NCI-H187 treated with DMSO at 0.1 percent for 48 hours (cell line): ENCODE measurements around the gene LAT.
A peak's percentile ranks its signal among the peaks of the same experiment; 100 is the strongest.
"Not testable (repeated sequence)": the region's sequence is repeated elsewhere in the genome, so short reads cannot be mapped to it uniquely, and the experiment has no call there.

Experiments
- DNase-seq: peaks from one replicate; lab custom pipeline; 2025; lab: John Stamatoyannopoulos, UW

Gene LAT, protein sequence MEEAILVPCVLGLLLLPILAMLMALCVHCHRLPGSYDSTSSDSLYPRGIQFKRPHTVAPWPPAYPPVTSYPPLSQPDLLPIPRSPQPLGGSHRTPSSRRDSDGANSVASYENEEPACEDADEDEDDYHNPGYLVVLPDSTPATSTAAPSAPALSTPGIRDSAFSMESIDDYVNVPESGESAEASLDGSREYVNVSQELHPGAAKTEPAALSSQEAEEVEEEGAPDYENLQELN

DNA sequence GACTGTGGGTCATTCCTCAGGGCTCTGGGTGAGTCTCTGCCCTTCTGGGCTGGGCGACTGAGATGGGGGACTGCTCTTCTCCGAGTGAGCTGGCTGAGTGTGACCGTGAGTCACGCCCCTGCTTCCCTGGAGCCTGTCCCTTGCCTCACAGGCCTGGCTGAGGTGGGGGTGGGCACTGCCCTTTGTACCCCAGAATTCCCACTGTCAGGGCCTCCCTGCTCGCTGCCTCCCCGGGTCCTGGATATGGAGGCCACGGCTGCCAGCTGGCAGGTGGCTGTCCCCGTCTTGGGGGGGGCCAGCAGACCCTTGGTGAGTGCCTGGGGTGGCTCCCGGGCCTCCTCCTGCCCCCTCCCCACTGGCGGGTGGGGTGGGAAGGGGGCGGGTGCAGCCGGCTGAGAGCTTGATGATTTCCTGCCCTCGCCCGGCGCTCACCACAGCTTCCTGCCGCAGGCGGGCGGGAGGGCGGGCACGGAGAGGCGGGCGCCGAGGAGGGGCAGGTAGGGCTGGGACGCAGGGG, at the start of gene LAT:
Gene LAT (plus strand): TSS at position 434 of the 517 bp plus-strand sequence. CDS start 366 bp downstream, outside the sequence.
- no peak for DNase-seq

DNA sequence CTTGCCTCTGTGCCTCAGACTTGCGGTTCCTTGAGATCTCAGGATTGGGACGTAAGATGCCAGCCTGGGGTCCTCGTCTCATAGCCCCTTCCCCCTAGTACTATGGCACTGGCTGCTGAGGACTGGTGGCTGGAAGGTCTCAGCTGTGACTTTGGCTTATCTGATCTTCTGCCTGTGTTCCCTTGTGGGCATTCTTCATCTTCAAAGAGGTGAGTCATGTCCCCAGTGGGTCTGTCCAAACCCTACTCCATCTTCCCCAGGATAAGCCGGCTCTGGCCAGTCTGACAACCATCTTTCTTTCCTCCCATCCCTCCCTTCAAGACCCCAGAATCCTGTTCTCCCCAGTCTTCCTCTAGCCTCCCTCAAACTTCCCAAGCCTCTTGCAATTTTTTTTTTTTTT, 49.5 kb upstream of the LAT start:
- no peak for DNase-seq

DNA sequence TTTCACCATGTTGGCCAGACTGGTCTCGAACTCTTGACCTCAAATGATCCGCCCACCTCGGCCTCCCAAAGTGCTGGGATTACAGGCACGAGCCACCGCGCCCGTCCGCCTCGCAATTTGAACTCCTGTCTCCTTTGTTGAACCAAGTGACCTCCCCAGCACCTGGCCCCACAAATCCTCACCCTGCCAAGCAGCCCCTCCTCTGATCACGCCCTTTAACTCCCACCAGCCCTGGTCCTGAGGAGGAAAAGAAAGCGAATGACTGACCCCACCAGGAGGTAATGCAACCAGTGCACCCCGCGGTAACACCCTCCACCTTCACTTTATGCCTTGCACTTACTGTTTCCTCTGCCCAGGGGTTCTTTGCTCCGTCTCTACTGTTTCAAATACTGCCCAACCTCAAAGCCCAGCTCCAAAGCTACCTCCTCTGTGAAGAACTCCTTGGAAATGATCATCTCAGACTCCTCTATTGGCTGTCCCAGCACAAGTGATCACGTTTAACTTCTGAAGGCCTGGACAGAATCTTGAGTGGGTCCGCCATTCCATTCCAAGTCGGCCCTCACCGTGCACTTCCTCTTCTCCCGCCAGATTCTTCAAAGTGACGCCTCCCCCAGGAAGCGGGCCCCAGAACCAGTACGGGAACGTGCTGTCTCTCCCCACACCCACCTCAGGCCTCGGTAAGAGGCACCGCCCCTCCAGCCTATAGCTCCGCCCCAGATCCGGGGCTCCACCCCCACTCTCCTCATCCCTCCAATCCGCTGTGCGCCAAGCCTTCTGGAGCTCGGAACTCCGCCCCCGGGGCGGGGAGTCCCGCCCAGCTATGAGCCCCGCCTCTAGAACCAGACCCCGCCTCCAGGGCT, 48.7 kb upstream of the LAT start:
- DNase-seq, result no peak

DNA sequence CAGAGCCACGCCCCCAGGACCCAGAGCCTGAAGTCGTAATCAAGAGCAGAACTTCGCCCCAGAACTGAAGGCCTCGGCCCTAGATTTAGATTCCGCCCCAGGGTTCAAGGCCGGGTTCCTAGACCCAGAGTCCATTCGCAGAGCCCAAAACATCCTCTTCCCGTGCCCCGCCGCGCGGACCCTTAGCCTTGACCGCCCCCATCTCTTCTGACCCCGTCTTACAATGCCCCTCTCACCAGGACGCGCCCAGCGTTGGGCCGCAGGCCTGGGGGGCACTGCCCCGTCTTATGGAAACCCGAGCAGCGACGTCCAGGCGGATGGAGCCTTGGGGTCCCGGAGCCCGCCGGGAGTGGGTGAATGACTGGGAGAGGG, 48.1 kb upstream of the LAT start:
- no peak for DNase-seq

DNA sequence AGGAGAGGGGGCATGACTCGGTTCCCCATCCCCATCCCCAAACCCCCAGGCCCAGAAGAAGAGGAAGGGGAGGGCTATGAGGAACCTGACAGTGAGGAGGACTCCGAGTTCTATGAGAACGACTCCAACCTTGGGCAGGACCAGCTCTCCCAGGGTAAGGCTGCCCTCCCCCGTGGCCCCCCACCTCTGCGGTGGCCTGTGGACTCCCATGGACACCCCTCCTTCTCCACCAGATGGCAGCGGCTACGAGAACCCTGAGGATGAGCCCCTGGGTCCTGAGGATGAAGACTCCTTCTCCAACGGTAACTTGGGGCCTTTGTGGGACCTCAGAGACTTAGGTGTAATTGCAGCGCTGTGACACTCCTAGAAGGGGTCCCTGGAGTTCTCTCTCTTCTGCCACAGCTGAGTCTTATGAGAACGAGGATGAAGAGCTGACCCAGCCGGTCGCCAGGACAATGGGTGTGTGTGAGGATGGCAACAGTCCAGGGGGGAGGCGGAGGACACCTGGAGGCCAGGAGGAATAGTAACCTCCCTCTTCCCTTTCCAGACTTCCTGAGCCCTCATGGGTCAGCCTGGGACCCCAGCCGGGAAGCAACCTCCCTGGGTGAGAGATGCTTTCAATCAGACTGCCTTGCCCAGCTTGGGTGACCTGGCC, 47.5 kb upstream of the LAT start:
- DNase-seq, result no peak

DNA sequence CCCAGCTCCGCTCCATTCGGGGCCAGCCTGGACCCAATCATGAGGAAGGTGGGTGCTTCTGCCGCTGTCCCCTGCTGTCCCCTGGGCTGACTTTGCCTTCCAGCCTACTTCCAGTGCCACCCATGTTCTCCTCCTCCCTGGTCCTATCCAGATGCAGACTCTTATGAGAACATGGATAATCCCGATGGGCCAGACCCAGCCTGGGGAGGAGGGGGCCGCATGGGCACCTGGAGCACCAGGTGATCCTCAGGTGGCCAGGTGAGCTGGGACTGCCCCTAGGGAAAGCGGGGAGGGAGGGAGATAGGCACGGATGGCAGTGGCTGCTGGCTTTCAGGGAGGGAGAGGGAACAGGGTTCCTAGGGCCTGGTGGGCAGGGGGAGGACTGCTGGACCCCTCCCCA, 46.1 kb upstream of the LAT start:
- DNase-seq, result no peak

DNA sequence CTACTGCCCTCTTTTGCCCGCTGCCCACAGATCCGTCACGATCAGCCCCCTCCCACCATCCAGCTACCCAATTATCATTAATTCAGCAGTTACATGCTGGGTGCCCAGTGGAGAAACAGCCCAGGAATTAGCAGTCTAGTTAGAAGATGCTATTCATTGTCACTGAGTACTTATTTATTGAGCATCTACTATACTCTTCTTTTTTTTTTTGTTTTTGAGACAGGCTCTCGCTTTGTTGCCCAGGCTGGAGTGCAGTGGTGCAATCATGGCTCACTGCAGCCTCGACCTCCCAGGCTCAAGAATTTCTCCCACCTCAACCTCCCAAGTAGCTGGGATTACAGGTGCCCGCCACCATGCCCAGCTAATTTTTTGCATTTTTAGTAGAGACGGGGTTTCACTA, 45.0 kb upstream of the LAT start:
- DNase-seq, result not testable (repeated sequence)

DNA sequence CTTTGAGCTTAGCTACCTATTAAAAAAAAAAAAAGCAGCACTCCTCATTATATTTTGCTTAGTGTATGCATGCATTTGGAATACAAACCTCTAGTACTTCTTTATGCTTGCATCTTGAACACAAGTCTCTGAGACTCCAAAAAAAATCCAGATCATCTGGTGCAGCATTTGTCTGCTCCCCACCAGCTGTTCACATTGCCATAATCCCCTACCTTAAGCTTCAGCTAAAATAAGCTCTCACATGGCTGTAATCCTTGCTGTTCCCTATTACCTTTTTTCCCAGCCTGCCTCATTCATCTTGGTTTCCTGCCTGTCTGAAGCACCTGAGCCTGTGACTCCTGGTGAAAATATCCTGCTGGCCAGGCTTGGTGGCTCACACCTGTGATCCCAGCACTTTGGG, 41.6 kb upstream of the LAT start:
- DNase-seq, result no peak

DNA sequence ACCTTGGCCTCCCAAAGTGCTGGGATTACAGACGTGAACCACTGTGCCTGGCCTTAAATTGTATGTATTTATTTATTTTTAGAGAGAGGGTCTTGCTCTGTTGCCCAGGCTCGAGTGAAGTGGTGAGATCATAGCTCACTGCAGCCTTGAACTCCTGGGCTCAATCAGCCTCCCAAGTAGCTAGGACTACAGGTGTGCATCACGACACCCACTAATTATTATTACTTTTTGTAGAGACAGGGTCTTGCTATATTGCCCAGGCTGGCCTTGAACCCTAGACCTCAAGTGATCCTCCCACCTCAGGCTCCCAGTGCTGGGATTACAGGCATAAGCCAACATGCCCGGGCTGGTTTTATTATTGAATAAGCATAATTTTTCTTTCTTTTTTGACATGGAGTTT, 38.2 kb upstream of the LAT start:
- no peak for DNase-seq

DNA sequence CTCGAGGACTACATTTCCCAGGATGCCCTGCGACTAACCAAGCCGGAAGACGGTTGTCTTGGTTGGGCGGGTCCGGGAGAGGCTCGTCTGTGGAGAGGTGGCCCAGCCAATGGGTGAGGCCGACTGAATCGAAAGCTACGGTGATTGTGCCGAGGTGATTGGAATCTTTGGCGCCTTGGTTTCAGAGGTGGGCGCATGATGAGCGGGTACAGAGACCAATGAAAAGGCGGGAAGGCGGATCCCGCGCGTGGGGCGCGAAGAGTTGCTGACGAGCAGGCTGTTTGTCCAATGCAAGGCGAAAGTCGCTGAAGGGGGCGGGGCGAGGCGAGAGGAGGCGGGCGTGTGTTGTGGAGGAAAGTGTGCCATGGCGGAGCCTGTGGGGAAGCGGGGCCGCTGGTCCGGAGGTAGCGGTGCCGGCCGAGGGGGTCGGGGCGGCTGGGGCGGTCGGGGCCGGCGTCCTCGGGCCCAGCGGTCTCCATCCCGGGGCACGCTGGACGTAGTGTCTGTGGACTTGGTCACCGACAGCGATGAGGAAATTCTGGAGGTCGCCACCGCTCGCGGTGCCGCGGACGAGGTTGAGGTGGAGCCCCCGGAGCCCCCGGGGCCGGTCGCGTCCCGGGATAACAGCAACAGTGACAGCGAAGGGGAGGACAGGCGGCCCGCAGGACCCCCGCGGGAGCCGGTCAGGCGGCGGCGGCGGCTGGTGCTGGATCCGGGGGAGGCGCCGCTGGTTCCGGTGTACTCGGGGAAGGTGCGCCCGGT, 34.0 kb upstream of the LAT start, which contains the start of gene NFATC2IP:
Gene NFATC2IP (plus strand): TSS at position 290 of the 762 bp plus-strand sequence. CDS start 75 bp downstream, at position 365.
- peak; percentile 94 for DNase-seq

DNA sequence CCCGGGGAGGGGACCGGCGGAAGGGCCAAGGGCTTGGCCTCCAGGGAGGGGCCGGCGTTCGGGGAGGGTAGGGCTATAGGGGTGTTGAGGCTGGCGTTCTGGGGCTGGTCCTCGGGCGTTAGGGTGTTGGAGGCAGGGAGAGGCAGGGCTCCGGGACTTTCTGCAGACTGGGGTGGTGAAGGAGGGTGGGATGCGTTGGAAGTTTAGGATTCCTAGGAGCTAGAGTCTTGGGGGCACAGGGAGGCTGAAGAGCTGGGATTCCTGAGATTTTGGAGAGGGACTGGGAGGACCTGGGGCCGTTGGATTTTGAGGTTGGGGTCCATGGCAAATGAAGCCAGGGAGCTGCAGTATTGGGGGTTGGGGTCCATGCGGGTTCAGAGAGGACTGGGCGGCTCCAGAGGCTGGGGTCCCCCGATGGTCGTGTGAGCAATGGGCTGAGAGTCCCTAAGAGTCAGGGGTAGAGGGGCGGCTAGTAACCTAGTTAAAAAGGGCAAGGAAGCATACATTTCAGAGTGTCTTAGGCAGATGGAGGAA, 33.4 kb upstream of the LAT start:
- no peak for DNase-seq

DNA sequence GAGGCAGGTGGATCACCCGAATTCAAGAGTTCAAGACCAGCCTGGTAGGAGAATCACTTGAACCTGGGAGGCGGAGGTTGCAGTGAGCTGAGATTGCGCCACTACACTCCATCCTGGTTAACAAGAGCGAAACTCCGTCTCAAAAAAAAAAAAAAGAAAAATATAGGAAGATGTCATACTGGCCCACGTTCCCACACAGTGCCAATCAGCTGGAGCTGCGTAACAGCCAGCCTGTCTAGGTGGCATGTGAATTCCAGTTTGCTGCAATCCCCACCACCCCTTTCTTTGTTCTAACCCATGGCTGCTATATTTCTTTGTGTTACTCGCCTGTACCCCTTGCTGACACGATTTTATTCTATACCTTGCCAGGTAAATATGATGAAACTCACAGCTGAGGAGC, 26.6 kb upstream of the LAT start:
- no peak for DNase-seq

DNA sequence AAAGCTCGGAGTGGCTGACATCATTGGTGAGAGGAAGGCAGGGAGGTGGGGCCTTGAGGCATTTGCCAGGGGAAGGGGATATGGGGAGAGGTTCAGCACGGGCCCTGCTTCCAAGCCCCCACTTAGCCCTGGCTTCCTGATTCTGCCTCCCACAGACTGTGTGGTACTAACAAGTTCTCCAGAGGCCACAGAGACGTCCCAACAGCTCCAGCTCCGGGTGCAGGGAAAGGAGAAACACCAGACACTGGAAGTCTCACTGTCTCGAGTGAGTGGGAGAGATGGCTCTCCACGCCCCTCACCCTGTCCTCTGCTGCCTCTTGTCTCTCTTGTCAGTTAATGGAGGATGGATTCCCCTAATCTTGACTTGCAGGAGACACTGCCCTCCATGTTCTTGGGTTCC, 26.0 kb upstream of the LAT start:
- no peak for DNase-seq

DNA sequence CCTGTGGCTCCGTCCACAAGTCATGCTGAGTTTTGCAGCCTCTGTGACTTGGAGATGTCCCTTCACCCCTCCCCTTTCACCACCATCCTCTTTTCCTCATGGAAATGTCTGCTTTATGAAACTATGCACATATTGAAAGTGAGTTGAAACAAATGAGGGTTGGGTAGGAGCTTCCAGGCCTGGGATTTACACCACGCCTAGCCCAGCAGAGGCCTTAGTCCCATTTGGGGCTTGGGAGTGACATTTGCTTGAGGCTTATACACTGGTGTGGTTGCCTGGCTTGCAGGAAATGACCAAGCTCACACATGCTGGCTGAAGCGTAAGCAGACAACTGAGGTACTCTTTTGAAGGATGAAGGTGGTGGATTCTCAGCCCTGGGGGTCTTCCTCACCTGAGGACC, 20.8 kb upstream of the LAT start:
- DNase-seq, result no peak

DNA sequence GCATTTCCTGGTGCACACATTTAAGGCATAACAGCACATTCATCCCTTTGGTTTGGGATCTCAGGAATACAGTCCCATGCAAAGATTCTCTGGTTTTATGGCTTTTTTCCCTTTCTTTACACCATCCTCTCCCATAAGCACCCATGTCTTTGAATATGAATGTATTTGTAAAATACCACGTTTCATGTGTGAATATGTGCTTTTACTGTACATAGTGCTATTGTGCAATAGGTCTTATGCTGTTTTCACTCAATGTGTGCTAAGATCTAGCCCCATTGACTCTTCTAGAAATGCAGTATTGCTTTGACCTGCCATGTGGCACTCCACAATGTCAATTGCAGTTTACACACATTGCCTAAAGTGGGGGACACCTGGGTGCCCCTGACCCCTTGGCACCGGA, 20.4 kb upstream of the LAT start:
- DNase-seq, result no peak

DNA sequence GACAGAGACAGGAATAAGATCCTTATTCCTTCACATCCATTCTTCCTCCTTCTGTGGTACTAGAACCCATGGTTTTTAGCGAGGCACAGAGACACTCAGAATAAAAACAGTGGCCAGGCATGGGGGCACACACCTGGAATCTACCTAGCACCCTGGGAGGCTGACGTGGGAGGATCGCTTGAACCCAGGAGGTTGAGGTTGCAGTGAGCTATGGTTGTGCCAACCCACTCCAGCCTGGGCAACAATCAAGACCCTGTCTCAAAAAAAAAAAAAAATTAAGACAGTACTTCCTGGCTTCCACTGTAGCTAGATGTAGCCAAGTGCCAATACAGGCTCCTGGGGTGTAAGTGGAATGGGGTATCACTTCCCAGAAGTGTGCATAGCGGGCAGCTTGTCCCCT, 17.7 kb upstream of the LAT start:
- no peak for DNase-seq

DNA sequence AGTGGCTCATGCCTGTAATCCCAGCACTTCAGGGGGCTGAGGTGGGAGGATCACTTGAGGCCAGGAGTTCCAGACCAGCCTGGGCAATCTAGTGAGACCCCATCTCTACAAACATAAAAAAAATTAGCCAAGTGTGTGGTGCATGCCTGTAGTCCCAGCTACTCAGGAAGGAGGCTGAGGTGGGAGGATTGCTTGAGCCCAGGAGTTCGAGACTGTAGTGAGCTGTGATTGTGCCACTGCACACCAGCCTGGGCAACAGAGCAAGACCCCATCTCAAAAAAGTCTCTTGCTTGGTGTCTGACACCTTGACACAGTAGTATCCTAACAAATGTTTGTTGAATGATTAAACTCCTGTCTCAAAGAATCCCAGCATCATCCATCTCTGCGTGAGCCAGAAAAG, 15.2 kb upstream of the LAT start:
- not testable (repeated sequence) for DNase-seq

DNA sequence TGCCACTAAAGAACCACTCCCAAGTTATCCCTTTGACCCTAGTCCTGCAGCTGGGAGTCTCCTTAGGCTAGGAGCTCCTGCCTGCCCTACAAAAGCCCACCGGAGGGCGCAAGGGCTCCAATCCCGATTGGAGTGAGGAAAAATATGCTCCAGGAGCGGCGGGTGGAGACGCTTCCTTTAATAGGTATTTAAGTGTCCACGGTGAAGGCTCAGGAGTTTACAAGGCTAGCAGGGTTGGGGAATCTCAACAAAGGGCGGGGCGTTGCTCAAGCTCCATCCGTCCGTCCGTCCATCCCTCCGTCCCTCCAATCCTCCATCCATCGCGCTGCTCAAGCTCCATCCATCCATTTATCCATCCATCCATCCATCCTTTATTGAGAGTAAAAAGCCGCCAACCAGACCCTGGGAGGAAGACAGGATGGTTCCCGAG, 10.8 kb upstream of the LAT start:
- DNase-seq, result no peak

DNA sequence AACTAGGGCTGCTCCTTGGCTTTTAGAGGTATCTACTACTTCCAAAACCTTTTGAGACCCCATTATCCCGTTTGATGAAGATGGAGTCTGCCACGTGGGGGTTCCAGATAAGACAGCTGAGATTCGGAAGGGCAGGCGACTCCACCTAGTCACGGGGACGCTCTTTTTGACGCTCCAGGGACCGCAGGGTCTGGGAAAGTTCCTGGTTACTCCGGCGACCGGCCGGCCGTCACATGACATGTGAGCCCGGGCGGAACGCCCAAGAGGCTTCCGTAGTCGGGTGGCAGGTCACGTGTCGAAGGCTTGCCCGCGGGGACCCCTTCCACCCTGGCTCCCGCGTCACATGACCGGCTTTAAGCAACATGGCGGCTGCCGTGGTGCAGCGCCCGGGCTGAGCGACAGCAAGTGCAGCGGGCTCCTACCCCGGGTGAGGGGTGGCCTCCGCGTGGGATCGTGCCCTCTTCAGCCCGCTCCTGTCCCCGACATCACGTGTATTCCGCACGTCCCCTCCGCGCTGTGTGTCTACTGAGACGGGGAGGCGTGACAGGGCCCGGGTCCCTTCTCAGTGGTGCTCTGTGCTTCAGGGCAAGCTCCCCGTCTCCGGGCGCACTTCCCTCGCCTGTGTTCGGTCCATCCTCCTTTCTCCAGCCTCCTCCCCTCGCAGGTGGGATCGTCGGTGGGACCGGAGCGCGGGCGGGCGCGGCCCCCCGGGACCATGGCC, 10.3 kb upstream of the LAT start, which contains the start of gene SPNS1:
Gene SPNS1 (plus strand): TSS at position 342 of the 721 bp plus-strand sequence. CDS start 374 bp downstream, at position 716.
- peak; percentile 73 for DNase-seq

DNA sequence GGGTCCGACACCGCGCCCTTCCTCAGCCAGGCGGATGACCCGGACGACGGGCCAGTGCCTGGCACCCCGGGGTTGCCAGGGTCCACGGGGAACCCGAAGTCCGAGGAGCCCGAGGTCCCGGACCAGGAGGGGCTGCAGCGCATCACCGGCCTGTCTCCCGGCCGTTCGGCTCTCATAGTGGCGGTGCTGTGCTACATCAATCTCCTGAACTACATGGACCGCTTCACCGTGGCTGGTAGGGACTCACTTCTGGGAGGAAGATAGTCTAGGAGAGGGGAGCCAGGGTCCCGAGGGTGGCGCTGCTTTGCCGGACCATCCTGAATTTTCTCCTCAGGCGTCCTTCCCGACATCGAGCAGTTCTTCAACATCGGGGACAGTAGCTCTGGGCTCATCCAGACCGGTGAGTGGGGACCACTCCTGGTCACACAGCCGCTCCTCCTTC, 9.7 kb upstream of the LAT start:
- no peak for DNase-seq
